ENCODE results near the gene ST8SIA4.

ST8SIA4 gene

GRCh38 chr5:100872408-100873190 is 30.5 kb downstream of the ST8SIA4 start:
- FAIRE-seq (no peak), DNase-seq (ENCODE audit: low spot score) (no peak)

- DNase-seq (ENCODE audit: low spot score) = no peak
- no peak for FAIRE-seq
Observed at GRCh38 chr5:100867039-100867562, 36.0 kb downstream of the ST8SIA4 start.

DNA sequence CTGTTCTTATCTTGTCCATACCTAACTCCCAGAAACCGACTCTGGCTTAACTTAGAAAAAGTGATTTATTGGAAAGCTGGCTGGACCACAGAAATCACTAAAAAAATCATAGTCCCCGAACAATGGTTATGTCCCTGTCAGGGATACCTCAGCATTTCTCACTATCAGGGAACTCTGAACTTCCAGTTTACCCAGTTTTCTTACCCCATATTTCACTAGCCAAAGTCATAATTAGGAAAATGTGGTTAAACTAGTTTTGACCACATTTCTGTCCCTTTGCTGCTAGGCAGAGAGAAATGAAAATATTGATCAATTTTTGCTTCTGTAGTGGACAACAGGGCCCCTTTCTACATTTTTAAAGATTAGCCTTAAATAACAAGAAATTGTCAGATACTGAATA is 38.2 kb downstream of the ST8SIA4 start:
- no peak for DNase-seq (ENCODE audit: low spot score)
- FAIRE-seq = no peak

- FAIRE-seq = no peak
Observed at GRCh38 chr5:100863739-100864138, 39.3 kb downstream of the ST8SIA4 start.

DNA sequence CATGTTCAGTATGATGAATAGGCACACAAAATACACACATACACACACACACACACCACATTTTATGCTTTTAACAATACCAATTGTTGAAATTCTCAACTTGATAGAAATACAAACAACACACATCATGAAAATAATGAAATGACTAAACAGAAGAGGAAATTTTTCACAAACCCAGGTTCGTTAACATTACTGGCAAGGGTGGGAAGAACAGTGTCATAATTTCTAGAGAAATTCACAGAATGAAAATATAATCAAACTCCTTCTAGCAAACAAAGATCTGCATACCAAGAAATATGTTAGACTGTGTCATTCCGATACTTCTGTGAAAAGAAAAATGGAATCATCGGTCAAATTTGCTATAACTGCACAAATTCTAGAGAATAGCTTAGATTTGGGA is 41.9 kb downstream of the ST8SIA4 start:
- no peak for FAIRE-seq
- no peak for DNase-seq (ENCODE audit: low spot score)

More at GRCh38 chr5:100863739-100864138, 39.3 kb downstream of the ST8SIA4 start:
- no peak for DNase-seq (ENCODE audit: low spot score)

DNA sequence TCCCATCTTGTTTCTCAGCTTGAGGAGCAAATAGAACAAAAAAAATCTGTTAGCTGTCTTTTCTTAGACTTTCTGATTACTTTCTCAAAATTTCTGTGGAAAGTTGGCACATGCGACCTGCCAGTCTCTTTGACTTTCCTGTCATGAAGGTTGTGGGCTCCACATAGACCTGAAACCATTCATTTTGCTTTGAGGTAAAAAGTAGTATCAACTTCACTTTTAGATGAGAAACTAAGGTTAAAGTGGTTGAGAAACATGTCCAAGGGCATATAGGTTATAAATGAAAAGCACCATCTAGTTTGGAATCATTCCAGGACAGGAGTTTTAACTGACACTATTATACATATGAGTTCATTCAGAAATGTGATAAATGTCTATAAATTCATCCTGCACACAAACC is 42.7 kb downstream of the ST8SIA4 start:
- no peak for FAIRE-seq
- no peak for DNase-seq (ENCODE audit: low spot score)

DNA sequence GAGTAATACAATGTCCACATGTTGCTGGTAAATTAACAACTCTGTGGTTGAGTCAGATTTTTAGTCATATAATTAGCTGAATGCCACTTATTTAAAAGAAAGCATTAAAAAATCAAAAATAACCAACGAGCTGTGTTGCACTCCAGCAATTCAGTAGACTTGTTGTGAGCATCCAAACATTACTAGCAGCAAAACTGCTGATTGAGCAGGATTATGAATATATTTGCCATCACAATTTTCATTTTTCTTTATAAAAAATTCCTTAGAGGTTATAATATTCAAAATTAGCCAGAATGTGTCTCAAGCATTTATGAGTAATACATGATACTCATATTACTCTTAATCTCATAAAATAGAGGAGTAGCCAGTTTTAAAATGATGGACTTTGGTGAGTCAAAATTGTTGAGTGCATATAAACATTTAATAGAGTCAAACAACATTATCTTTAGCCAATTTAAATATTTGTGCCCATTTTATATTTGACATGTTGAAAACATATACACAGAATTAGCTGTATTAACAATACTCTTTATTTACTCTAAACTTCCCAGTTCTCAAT is 44.0 kb downstream of the ST8SIA4 start:
- no peak for FAIRE-seq

GRCh38 chr5:100856462-100856861 is 46.6 kb downstream of the ST8SIA4 start:
- FAIRE-seq = no peak
- no peak for DNase-seq (ENCODE audit: low spot score)

More for the DNA sequence above, 44.0 kb downstream of the ST8SIA4 start:
- DNase-seq (ENCODE audit: low spot score) = no peak

DNA sequence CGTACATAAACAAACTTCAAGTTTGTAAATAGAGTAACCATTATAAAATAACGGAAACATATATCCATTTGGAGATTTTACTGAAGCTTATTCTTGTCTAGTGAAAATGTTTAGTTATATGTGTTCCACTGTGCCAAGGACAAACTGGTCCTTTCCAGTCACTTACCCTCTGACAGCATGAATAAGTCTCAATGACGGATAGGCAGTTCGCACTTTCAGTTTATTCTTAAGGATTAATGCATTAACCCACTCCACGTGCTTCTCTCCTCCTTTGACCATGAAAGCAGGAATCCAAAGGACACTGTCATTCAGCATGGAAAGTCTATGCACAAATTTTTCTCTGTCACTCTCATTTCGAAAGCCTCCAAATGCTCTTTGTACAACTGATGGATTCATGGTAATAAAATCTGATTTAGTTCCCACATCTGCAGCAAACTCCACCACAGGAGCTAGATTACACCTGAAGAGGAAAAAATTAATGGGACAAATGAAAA is 47.1 kb downstream of the ST8SIA4 start:
- no peak for FAIRE-seq
- no peak for DNase-seq (ENCODE audit: low spot score)

DNA sequence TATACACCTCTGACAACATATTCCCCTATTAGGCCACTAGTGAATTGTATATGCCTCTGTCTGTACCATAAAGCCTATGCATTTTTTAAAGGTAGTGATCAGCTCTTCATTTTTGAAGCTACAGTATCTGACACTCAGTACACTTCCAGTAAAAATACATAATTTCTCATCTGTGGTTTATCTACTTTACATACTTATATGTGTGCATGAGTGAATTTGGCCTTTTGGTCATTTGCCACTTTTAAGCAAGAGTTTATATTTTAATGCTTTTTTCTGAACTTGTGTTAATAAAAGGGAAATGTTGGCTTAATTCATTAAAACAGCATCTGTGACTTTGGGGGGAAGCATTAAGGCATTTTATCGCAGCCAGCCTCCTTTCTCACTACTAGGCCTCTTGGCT is 47.8 kb downstream of the ST8SIA4 start:
- no peak for FAIRE-seq
- no peak for DNase-seq (ENCODE audit: low spot score)

DNA sequence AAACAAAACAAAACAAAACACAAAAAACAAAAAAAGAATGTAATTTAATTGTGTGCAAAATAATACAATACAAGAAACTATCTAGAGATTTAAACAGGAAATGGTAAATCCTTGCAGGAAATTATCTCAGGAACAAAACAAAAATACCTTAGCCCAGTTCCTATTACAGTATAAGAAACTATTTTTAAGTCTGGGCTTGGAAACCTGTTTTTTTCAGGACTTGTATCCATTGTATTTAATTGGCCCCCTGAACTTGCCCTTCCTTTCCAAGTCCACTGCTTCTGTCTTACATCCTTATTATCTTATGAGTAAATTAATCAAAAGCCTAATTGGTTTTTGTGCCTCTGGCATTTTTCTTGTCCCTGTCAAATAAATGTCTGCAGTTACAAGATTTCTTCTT is 48.5 kb downstream of the ST8SIA4 start:
- FAIRE-seq (no peak), DNase-seq (ENCODE audit: low spot score) (no peak)

DNA sequence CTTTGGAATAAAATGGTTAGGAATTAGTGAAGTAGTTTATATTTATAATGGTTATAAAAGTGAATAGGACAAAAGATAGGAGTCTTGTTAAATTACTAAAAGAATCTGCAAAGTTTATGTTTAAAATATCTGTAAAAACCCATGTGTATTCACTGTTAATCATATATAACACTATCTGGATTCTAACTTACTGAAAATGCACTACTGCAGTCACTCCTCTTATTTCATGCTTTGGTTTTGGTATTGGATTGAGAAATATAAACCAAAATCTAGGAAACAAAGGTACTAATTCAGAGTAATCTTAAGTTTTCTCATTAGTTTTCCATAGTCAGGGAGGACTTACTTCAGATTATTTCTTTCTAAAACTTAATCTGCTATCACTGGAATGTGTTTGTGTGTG is 49.5 kb downstream of the ST8SIA4 start:
- FAIRE-seq = no peak
- no peak for DNase-seq (ENCODE audit: low spot score)

DNA sequence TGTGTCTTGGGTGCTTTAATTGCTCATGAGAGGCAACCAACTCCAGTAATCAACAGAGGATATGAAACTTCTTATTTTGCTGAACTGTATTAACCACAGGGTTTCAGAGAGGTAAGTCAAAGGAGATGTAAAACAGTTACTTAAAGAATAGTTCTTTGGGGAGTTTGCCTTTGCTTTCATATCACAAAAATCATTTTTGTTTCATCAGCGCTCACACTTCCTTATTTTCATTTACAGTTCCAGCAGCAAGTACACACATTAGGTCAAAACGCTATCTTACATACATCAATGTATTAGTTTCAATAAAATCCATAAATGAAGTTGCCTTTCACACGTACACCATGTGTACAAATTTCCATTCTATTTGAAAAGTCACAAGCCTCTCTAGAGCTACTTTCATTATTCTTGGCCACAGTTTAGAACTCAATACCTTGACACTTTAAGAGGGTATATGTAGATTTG is 50.1 kb downstream of the ST8SIA4 start:
- FAIRE-seq = no peak
- DNase-seq (ENCODE audit: low spot score) = no peak

DNA sequence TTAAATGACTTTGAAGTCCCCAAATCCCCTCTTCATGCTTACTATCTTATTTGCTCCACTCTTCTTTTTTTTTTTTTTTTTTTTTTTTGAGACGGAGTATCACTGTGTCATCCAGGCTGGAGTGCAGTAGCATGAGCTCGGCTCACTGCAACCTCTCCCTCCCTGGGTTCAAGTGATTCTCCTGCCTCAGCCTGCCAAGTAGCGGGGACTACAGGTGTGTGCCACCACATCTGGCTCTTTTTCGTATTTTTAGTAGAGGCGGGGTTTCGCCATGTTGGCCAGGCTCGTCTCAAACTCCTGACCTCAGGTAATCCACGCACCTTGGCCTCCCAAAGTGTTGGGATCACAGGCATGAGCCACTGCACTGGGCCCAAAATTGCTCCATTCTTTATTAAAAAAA is 51.0 kb downstream of the ST8SIA4 start:
- DNase-seq (ENCODE audit: low spot score) (no peak), FAIRE-seq (no peak)

DNA sequence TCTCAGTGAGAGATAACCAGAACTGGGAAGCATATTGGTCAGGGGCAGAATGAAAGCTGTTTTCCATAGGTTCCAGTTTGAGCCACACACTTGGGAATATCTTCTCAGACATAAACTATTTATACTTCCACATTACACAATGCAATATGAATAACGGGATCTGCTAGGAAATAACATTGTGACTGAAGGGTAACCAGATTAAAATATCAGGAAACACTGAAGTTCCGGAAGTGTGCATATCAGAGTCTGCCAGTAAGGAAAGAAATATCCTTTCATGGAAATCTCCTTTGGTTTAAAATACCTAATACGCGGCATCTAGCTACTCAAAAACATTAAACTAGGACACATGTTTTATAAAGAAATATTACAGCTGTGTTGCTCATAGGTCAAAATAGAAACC is 56.3 kb downstream of the ST8SIA4 start:
- FAIRE-seq = no peak
- no peak for DNase-seq (ENCODE audit: low spot score)

DNA sequence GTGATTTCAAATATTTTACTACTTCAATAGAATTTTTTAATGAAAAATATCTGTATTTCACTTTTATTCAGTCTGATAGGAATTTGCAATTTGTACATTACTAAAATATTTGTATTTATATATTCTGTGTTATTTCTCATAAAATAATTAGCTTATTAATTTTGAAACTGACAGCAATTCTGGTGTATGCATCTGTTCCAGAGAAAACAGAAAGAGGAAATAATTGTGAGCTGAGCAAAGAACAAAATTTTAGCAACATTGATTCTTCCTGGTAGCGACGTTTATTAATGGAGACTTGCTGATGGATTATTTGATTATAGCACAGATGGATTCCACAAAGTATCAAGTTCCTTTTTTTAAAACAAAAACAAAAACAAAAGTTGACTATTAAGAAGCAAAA is 61.0 kb downstream of the ST8SIA4 start:
- no peak for FAIRE-seq

DNA sequence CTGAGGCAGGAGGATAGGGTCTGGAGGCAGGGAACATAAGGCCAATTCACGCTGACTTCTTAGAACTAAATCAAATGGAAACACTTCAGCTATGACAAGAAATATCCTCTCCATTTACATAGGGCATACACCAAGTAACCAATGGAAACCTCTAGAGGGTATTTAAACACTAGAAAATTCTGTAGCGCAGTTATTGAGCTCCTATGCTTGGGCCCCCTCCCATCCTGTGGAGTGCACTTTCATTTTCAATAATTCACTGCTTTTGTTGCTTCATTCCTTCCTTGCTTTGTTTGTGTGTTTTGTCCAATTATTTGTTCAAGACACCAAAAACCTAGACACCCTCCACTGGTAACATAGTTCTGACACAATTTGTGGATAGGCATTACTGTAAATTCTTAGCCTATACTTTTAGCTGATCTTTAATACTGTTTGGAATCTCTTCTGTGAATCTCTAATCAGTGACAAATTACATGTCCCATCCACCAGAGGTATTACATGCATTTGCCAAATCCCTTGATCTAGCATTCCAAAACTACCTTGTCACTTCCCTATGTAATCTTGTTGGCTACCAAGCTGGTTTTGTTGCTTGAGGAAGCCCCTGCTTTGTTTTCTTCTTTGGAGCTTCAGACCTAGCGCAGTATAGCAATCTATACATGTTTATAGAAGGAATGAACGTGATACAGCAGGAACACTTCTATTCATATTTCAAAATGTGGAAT is 61.6 kb downstream of the ST8SIA4 start:
- DNase-seq (ENCODE audit: low spot score) (no peak), FAIRE-seq (no peak)

More for the DNA sequence above, 61.0 kb downstream of the ST8SIA4 start:
- DNase-seq (ENCODE audit: low spot score) = no peak

- DNase-seq (ENCODE audit: low spot score) (no peak), FAIRE-seq (no peak)
Observed at GRCh38 chr5:100840789-100841188, 62.3 kb downstream of the ST8SIA4 start.

- FAIRE-seq = no peak
- no peak for DNase-seq (ENCODE audit: low spot score)
Observed at GRCh38 chr5:100840370-100840769, 62.7 kb downstream of the ST8SIA4 start.

DNA sequence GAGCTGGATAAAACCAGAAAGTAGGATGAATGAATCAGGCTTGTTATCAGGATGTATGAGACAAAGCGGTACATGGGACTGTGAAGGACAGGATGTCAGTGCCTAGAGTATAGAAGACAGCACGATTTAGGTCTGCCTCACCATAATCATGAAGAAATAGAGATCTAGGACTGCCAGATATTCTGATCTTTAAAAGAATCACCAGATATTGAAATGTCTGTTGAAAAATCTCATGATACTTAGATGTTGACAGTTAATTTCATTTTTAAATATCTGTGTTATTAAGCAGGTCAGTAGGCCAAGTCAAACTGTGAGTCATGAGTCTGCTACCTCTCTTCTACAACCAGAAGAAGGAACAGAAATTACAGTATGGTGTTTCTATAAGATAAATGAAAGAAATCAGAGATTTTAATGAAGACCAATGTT is 65.0 kb downstream of the ST8SIA4 start:
- FAIRE-seq = no peak

DNA sequence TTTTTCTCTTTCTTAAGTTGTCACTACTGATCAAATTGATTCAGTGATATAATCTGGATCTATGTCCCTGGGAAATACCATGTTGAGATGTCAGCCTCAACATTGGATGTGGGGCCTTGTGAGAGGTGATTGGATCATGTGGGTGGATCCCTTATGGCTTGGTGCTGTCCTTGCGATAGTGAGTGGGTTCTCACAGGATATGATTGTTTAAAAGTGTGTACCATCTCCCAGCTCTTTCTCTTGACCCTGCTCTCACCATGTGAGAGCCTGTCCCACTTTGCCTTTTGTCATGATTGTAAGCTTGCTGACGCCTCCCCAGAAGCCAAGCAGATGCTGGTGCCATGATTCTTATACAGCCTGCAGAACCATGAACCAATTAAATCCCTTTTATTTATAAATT is 68.6 kb downstream of the ST8SIA4 start:
- no peak for DNase-seq (ENCODE audit: low spot score)
- no peak for FAIRE-seq

More for the DNA sequence above, 65.0 kb downstream of the ST8SIA4 start:
- no peak for DNase-seq (ENCODE audit: low spot score)

All from RCC 7860 (cell line).